NCI-H226 (cell line): ENCODE measurements around the gene EXT2.

ENCODE experiments used
- DNase-seq: peaks from one replicate; pipeline ENCODE4 v3.0.0-alpha.2; 2015

The EXT2 gene

DNA sequence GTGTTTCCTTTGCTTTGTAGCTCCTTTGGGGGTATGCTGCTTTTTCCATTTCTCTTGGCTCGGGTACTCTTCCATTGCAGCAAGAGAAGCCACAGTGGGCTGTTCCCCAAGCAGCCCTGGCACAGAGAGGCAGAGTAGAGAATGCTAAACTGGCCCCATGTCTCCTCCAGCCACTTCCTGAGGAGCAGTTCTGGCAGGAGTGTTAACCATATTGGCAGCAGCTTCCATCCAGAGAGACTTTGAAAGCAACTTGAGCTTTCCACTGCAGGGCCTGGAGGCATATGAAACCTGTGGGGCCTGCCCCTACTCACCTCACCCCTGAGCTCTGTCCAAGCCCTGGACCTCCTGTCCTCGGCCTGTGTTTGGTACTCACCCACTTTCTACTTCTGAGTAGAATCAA, 152.6 kb downstream of the EXT2 start:
- DNase-seq = no peak

DNA sequence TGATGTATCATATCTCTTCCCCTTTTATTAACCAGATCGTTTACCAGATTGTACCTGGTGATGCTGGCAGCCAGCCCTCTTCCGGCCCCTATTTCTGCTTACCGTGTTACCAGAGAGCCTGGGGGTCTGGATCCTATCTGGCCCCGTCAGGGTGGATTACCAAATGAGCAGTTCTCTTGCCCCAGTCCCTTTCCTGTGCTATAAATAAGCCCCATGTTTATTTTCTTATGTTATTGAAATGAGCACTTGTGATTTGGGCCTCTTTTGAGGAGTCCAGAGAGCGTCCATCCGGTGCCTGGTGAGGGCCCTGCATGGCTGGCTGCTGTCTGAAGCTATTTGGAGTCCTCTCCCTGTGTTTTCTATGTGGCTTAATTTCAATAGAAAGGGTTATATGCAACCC, 154.9 kb downstream of the EXT2 start:
- DNase-seq = no peak

DNA sequence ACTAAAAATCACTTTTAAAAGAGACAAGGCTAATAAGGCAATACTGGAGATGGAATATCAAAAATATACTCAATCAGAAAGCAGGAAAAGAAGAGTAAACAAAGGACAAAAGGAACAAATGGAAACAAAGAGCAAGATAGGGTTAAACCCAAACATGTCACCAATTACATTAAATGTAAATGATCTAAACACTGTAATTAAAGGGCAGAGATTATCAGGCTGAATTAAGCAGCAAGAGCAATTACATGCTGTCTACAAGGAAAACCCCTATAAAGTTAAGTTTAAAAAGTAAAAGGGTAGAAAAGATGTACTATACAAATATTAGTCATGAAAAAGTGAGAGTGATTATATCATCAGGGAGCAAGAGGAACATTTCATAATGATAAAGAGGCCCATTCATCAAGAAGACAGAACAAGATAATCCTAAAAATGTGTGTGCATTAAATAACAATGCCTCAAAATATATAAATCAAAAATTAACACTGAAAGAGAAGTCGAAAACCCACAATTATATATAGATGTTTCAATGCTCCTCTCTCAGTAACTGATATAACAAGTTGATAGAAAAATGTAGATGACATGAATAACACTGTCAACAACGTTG, 157.6 kb downstream of the EXT2 start:
- no peak for DNase-seq

DNA sequence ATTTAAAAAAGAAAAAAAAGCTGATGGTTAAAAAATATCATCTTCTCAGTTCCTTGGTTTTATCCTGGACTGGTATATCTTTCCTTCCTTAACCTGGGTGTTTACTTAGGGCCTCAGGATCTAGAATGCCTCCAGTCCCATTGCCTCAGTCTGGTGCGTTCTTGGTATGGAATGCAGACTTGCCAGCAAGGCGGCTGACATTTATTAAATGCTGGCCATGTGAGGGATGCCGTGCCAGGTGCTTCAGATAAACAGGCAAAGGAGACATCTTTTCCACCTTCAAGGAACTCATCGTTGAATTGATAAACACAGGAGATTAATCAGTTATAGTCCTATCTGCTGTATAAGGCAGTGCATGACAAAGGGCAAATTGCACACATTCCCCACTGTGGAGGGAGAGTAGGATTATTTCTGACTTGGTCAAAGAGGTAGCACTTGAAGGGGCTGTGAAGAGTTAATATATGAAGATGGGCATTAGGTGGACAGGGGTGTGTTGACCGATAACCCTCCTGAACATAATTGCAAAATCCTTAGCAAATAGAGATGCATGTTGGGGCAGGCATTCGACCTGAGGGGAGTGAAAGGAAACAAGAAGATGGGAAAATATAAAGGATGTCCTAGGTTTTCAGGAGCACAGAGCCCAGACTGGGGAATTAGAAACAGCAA, 160.1 kb downstream of the EXT2 start:
- no peak for DNase-seq

- no peak for DNase-seq
Observed at GRCh38 chr11:44256673-44257291, 161.3 kb downstream of the EXT2 start.

GRCh38 chr11:44257338-44258189, 162.1 kb downstream of the EXT2 start:
- no peak for DNase-seq

DNA sequence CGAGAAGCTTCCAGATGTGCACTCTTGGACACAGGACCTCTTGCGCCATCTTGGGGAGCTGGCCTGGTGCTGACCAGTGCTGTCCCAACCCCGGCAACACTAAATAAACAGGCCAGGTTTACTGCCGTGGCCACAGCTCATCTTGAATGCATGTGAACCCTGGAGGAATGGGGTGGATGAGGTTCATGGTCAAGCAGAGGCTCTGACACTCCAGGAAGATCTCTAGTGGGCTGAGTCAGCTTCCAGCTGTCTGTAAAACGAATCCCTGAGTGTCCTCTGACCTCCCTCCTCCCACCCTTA, 162.7 kb downstream of the EXT2 start:
- no peak for DNase-seq

GRCh38 chr11:44258839-44259420, 163.5 kb downstream of the EXT2 start:
- DNase-seq = no peak

GRCh38 chr11:44260081-44260480, 164.6 kb downstream of the EXT2 start:
- DNase-seq = no peak

GRCh38 chr11:44261800-44262591, 166.5 kb downstream of the EXT2 start:
- no peak for DNase-seq

DNA sequence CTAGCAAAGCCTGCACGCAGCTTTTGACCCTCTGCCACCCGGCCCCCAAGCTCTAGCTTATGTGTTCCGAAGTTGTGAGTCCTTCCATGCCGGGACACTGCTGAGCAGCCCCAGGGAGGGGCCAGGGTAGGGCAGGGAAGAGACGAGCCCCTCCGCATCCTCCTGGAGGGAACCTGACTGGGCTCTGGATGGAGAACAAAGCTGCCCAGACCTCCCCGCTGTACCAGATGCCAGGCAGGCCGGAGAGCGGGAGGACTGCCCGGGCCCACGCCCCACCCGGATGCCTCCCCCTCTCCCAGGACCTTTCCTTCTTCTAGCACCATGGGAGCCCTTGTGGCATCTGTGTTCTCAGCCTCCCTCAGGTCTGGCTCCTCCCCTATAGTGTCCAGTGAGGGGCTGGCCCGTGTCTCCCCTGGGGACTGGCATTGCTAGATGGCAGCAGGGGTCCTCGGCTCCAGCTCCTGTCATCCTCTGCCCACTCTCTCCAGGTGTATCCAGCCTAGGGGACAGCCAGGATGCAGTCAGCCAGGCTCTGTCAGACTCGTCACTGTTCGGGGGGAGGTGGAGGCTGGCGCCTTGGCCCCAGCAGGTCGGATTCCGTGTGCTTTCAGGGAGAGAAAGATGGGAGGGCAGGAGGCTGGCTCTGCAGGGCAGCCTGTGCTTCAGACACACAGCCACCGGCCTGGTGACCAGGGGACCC, 168.4 kb downstream of the EXT2 start:
- no peak for DNase-seq

GRCh38 chr11:44264438-44264749, 168.9 kb downstream of the EXT2 start:
- DNase-seq = no peak

GRCh38 chr11:44264761-44265160, 169.3 kb downstream of the EXT2 start:
- DNase-seq = no peak

- DNase-seq = no peak
Observed at GRCh38 chr11:44266056-44266780, 170.7 kb downstream of the EXT2 start.

DNA sequence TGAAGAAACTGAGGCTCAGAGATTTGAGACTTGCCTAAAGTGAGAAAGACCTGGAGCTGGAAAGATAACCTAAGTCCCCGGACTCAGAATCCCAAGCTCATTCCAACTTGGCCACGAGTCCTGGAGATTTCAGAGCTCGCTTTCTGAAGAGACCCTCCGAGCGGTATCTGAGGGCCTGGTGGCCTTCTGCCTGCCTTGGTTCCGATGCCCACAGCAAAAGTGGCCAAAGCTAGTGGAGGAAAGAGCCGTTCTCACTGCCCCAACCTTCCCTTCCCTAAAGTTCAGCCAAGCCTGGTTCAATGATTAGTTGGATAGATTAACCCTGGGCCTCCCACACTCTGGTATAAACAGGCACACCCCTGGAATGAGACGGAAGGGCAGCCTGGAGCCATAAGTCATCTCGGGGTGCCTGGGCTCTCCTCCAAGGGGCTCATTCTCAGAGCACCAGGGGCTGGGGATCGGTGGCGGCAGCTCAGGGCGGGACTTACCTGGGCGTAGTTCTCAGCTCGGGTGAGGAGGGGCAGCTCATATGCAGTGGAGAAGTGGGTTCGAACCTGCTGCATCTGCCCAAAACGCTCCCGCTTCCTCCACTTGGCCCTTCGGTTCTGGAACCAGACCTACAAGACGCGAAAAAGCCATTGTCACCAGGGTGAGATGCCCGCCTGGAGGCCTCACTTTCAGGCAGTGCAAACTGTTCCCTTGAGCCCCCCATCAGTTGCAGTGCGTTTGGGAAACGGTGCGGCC, 171.7 kb downstream of the EXT2 start:
- no peak for DNase-seq

- no peak for DNase-seq
Observed at GRCh38 chr11:44267750-44268613, 172.5 kb downstream of the EXT2 start.

GRCh38 chr11:44268614-44269080, 173.2 kb downstream of the EXT2 start:
- no peak for DNase-seq

- DNase-seq = peak; percentile 45
Observed at GRCh38 chr11:44269369-44270351, 174.2 kb downstream of the EXT2 start.
